ENCODE data around the gene ESAM. TPM values are rescaled to one million over a fixed set of nuclear protein-coding genes. Genes with fewer than 3 reads are reported as not detected.
"Not testable (repeated sequence)": the region's sequence is repeated elsewhere in the genome, so short reads cannot be mapped to it uniquely, and the experiment has no call there.

Gene ESAM
- total RNA-seq, 1 donor from 2014 or later: 0.26 TPM

- Mint-ChIP-seq H3K27ac (no peak overlapping the region), H3K27me3 (ENCODE audit: insufficient read depth, low read depth) (peaks cover 3% of the 10 kb centered on the region)
Measured at GRCh38 chr11:124776865-124777645, 15.0 kb upstream of the ESAM start.

DNA sequence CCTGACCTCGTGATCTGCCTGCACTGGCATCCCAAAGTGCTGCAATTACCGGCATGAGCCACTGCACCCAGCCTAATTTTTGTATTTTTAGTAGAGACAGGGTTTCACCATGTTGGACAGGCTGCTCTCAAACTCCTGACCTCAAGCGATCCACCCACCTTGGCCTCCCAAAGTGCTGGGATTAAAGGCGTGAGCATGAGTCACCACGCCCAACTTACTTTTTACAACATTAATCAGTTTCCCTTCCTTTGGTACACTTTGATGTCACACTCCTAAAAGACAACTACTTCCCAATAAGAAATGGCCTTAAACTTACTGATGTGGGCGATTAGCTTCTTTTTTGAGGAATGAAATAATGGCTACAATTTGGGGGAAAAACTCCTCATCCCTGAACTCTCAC is 8.9 kb upstream of the ESAM start:
- H3K9ac ChIP-seq; H3K4me1 ChIP-seq; H3K4me2 ChIP-seq; H2AFZ ChIP-seq (replicated peaks); H3K4me3 Mint-ChIP-seq; H3F3A ChIP-seq (ENCODE audit: low read depth); H3K27me3 ChIP-seq; H3K9me3 Mint-ChIP-seq; H3K4me1 Mint-ChIP-seq; H3K27me3 Mint-ChIP-seq (ENCODE audit: insufficient read depth, low read depth); H3K4me3 ChIP-seq; H3K27ac Mint-ChIP-seq; H3K27ac ChIP-seq; H3K9me3 ChIP-seq (ENCODE audit: low read depth); DNase-seq (ENCODE audit: low spot score): not testable (repeated sequence)
- Histone ChIP-seq H3K79me2 (ENCODE audit: low read depth) (peaks cover 21% of the 10 kb centered on the region), H3K36me3 (peaks cover 22% of the 10 kb centered on the region), H4K20me1 (ENCODE audit: low read depth) (peaks cover 18% of the 10 kb centered on the region)
- peaks cover 26% of the 10 kb centered on the region for H3K36me3 Mint-ChIP-seq

More at GRCh38 chr11:124776865-124777645, 15.0 kb upstream of the ESAM start:
- Histone ChIP-seq H3K36me3 (peaks cover 11% of the 10 kb centered on the region), H3K9ac (no peak overlapping the region), H3K9me3 (ENCODE audit: low read depth) (no peaks in the 10 kb centered on the region), H3K27ac (no peak overlapping the region), H4K20me1 (ENCODE audit: low read depth) (peaks cover 40% of the 10 kb centered on the region), H2AFZ (replicated peaks) (no peak overlapping the region), H3K27me3 (no peaks in the 10 kb centered on the region), H3K4me3 (no peak overlapping the region), H3F3A (ENCODE audit: low read depth) (peaks cover 9% of the 10 kb centered on the region), H3K79me2 (ENCODE audit: low read depth) (peaks cover 66% of the 10 kb centered on the region), H3K4me1 (peaks cover 9% of the 10 kb centered on the region), H3K4me2 (no peak overlapping the region)
- Mint-ChIP-seq H3K4me1 (no peaks in the 10 kb centered on the region), H3K9me3 (no peaks in the 10 kb centered on the region), H3K4me3 (no peak overlapping the region), H3K36me3 (peaks cover 30% of the 10 kb centered on the region)
- no peak for DNase-seq (ENCODE audit: low spot score)
- no peak for TF ChIP-seq CTCF (IDR thresholded peaks at IDR 0.05)
- no peak for TF ChIP-seq EZH2 (IDR thresholded peaks at IDR 0.05)
- TF ChIP-seq EZH2phosphoT487 (IDR thresholded peaks at IDR 0.05): no peak

DNA sequence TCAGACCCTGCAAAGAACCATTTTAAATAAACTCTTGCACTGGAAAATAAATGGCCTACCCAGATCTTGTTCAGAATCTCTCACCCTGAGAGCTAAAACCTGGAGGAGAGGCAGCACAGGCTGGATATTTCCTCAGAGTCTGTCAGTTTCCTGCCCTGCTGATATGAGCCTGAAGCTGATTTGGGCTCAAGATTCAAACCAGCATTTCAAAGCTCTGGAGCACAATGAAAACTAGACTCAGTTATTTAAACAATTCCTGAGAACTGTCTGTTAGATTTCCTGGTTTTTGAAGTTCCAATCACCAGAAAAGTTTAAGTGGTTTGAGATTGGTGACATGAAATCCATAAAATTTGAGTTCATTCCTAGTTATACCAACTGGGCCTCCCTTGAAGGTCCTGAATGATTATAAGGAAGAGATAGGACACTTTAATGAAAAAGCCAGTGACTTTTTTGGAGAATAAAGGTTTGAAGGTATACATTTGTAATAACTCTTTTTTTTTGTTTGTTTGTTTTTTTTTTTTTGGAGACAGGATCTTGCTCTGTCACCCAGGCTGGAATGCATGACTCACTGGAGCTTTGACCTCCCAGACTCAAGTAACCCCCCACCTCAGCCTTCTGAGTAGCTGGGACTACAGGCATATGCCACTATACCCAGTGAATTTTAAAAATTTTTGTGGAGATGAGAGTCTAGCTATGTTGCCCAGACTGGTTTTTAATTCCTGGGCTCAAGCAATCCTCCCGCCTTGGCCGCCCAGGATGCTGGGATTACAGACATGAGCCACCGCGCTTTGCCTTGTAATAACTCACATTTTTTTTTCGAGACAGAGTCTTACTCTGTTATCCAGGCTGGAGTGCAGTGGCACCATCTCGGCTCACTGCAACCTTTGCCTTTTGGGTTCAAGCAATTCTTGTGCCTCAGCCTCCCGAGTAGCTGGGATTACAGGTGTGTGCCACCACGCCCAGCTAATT is 8.0 kb upstream of the ESAM start:
- Histone ChIP-seq H3F3A (ENCODE audit: low read depth) (no peaks in the 10 kb centered on the region), H3K27ac (no peak overlapping the region), H3K4me1 (no peaks in the 10 kb centered on the region), H3K9ac (no peak overlapping the region), H3K4me2 (no peak overlapping the region), H3K4me3 (no peak overlapping the region), H3K9me3 (ENCODE audit: low read depth) (no peaks in the 10 kb centered on the region), H3K27me3 (no peaks in the 10 kb centered on the region), H3K79me2 (ENCODE audit: low read depth) (peaks cover 12% of the 10 kb centered on the region), H4K20me1 (ENCODE audit: low read depth) (peaks cover 15% of the 10 kb centered on the region), H2AFZ (replicated peaks) (no peak overlapping the region), H3K36me3 (peaks cover 22% of the 10 kb centered on the region)
- Mint-ChIP-seq H3K9me3 (no peaks in the 10 kb centered on the region), H3K27me3 (ENCODE audit: insufficient read depth, low read depth) (peaks cover 6% of the 10 kb centered on the region), H3K36me3 (peaks cover 27% of the 10 kb centered on the region), H3K4me1 (no peaks in the 10 kb centered on the region), H3K27ac (no peak overlapping the region), H3K4me3 (no peak overlapping the region)
- TF ChIP-seq CTCF (IDR thresholded peaks at IDR 0.05): no peak
- TF ChIP-seq EZH2 (IDR thresholded peaks at IDR 0.05): no peak
- TF ChIP-seq EZH2phosphoT487 (IDR thresholded peaks at IDR 0.05): no peak
- no peak for DNase-seq (ENCODE audit: low spot score)

Data from neural progenitor cell (in vitro differentiated cells).